H1 (cell line): Measurements from ENCODE around the gene QPCTL. TPM values are rescaled to one million over a fixed set of nuclear protein-coding genes. Genes with fewer than 3 reads are reported as not detected.

ENCODE experiments used
- BCL11A ChIP-seq, 2 experiments: IDR thresholded peaks; one replicate each; pipeline ENCODE4 v1.6.1; 2011; ENCODE audit warnings: low read depth in 2 of 2, low read length in 2 of 2, mild to moderate bottlenecking in 2 of 2
- CBX5 ChIP-seq: fragments of 300-800, 300-1000 bp; sonication (generic); IDR thresholded peaks from 2 replicates; pipeline ENCODE4 v1.7.1; 2016; ENCODE audit warnings: antibody characterized with exemption, low read length, low read depth
- CEBPB ChIP-seq: IDR thresholded peaks from 2 replicates; pipeline ENCODE4 v1.6.1; 2012; ENCODE audit warnings: low read depth, low read length
- CHD2 ChIP-seq: IDR thresholded peaks from 2 replicates; pipeline ENCODE4 v1.6.1; 2012; ENCODE audit warnings: low read length, improper control_type of control experiment
- CTBP2 ChIP-seq: IDR thresholded peaks from 2 replicates; pipeline ENCODE4 v1.7.0; 2011; ENCODE audit warnings: borderline replicate concordance, mild to moderate bottlenecking, moderate library complexity, mixed read lengths, low read length; ENCODE audit not compliant: insufficient read depth, insufficient read length
- E2F6 ChIP-seq: IDR thresholded peaks from 2 replicates; pipeline ENCODE4 v1.6.1; 2012; ENCODE audit warnings: inconsistent platforms
- HDAC2 ChIP-seq, 2 experiments: fragments of 300-600 bp in 1 of 2; sonication (generic) in 1 of 2; IDR thresholded peaks; 2 replicates each; pipeline ENCODE4 v1.6.1; 2011 to 2012; ENCODE audit warnings: low read depth in 2 of 2, low read length in 2 of 2, mild to moderate bottlenecking in 2 of 2, moderate library complexity in 2 of 2, borderline replicate concordance in 1 of 2, inconsistent platforms in 1 of 2
- JUN ChIP-seq: IDR thresholded peaks from 2 replicates; pipeline ENCODE4 v1.6.1; 2011; ENCODE audit warnings: low read depth, mild to moderate bottlenecking, improper control_type of control experiment, low read length
- JUND ChIP-seq: IDR thresholded peaks from 2 replicates; pipeline ENCODE4 v1.6.1; 2011; ENCODE audit warnings: mild to moderate bottlenecking, improper control_type of control experiment, low read length
- KDM5A ChIP-seq: fragments of 200-600 bp; IDR thresholded peaks from 2 replicates; pipeline ENCODE4 v1.7.1; 2012; ENCODE audit warnings: mild to moderate bottlenecking, low read length, inconsistent platforms, mixed read lengths
- MAX ChIP-seq: IDR thresholded peaks from 2 replicates; pipeline ENCODE4 v1.6.1; 2012; ENCODE audit warnings: inconsistent platforms
- NRF1 ChIP-seq: IDR thresholded peaks from 2 replicates; pipeline ENCODE4 v1.6.1; 2011; ENCODE audit warnings: mild to moderate bottlenecking, low read depth, low read length, improper control_type of control experiment
- PHF8 ChIP-seq: fragments of 200-600 bp; sonication (generic); conservative IDR thresholded peaks from 2 replicates; pipeline ENCODE4 v1.7.1; 2012; ENCODE audit warnings: low read depth, mild to moderate bottlenecking, inconsistent platforms, low read length, moderate library complexity
- POU5F1 ChIP-seq: IDR thresholded peaks from 2 replicates; pipeline ENCODE4 v1.6.1; 2011; ENCODE audit warnings: low read depth, mild to moderate bottlenecking, low read length, moderate library complexity
- RFX5 ChIP-seq: IDR thresholded peaks from 2 replicates; pipeline ENCODE4 v1.6.1; 2011; ENCODE audit warnings: low read depth, low read length, improper control_type of control experiment, borderline replicate concordance
- RNF2 ChIP-seq: fragments of 200-900, 300-1000 bp; sonication (generic); IDR thresholded peaks from 2 replicates; pipeline ENCODE4 v1.7.1; 2016; ENCODE audit warnings: borderline replicate concordance, low read depth, mild to moderate bottlenecking, antibody characterized with exemption, low read length; ENCODE audit not compliant: poor library complexity, severe bottlenecking; ENCODE audit errors: missing control alignments
- RXRA ChIP-seq: IDR thresholded peaks from 2 replicates; pipeline ENCODE4 v1.6.1; 2011; ENCODE audit warnings: low read depth, mild to moderate bottlenecking, low read length, moderate library complexity; ENCODE audit not compliant: insufficient read depth
- SAP30 ChIP-seq: fragments of 300-600 bp; sonication (generic); IDR thresholded peaks from 2 replicates; pipeline ENCODE4 v1.7.1; 2012; ENCODE audit warnings: low read length, moderate library complexity, mild to moderate bottlenecking, inconsistent platforms; ENCODE audit not compliant: insufficient read depth, insufficient replicate concordance
- SP2 ChIP-seq: IDR thresholded peaks from 2 replicates; pipeline ENCODE4 v1.6.1; 2012; ENCODE audit warnings: mild to moderate bottlenecking, low read length, inconsistent platforms
- TCF12 ChIP-seq: IDR thresholded peaks from 2 replicates; pipeline ENCODE4 v1.6.1; 2011; ENCODE audit warnings: low read depth, mild to moderate bottlenecking, low read length
- TEAD4 ChIP-seq: IDR thresholded peaks from 2 replicates; pipeline ENCODE4 v1.6.1; 2012; ENCODE audit warnings: low read depth, low read length, inconsistent platforms, mixed read lengths
- ZNF274 ChIP-seq: IDR thresholded peaks from 2 replicates; pipeline ENCODE4 v1.7.0; 2012; ENCODE audit warnings: low read length, borderline replicate concordance; ENCODE audit errors: extremely low read depth
- polyA plus RNA-seq, 7 experiments: library from polyadenylated mRNA; depleted of rRNA in 3 of 7; stranded (reverse) in 5 of 7; unstranded in 2 of 7; fragments of >200 nt in 5 of 7; fragments of 200-250 nt in 2 of 7; gene quantifications; 1 replicate in 5 of 7; 2 replicates in 1 of 7; 4 replicates in 1 of 7; pipeline versions ENCODE4 v1.2.1 to v1.2.3, GENCODE V29; 2011 to 2013; ENCODE audit warnings: missing spikeins in 2 of 7, mixed read lengths in 2 of 7
- total RNA-seq: library from RNA; stranded (reverse); fragmentation: NEBNext Ultra II Directional; extraction: Animal tissue kit (Norgen Biotek cat#: 25700); gene quantifications from 2 replicates; pipeline ENCODE4 v1.2.1, GENCODE V29; 2021

QPCTL gene
- total and polyA plus RNA-seq, 2 of the 8 experiments (the other 6 are each of a cell fraction or from before 2014, with no cell fraction given): 25.2 to 35.3 TPM

GRCh38 chr19:45717131-45717982, 24.9 kb downstream of the QPCTL start (continued):
- TF ChIP-seq POU5F1 (no peak), SAP30 (peak; percentile 10), ZNF274 (no peak), CEBPB (0 out of 2 replicates have a peak, but pooled peaks have one; percentile 32), CHD2 (peak; percentile 80), CBX5 (no peak), TCF12 (no peak), CTBP2 (no peak), SP2 (no peak), MAX (peak; percentile 68; the same call in 1 of the 2 replicates), RXRA (peak; percentile 90; the same call in 1 of the 2 replicates), PHF8 (peak; percentile 40), NRF1 (peak; percentile 92), JUN (no peak), HDAC2 (IDR thresholded peaks at IDR 0.05; ENCODE audit: borderline replicate concordance in 1 of 2, low read depth in 2 of 2, low read length in 2 of 2) (peak in 1 of 2 experiments; percentile 78; a peak in 1 of 4 replicates), JUND (peak; percentile 72), E2F6 (0 out of 2 replicates have a peak, but pooled peaks have one; percentile 36), TEAD4 (no peak), KDM5A (no peak), RNF2 (no peak), RFX5 (peak; percentile 46; the same call in 1 of the 2 replicates), BCL11A (IDR thresholded peaks at IDR 0.05; ENCODE audit: low read depth in 2 of 2, low read length in 2 of 2) (no peak)
